Pericardium fibroblast (primary cell): Measurements from ENCODE around the gene NAGS. TPM values are rescaled to one million over a fixed set of nuclear protein-coding genes. Genes with fewer than 3 reads are reported as not detected.

Experiments
- total RNA-seq: library from RNA; depleted of rRNA; stranded (reverse); fragments of >200 nt; gene quantifications from 2 replicates; pipeline ENCODE4 v1.2.3, GENCODE V29; 2015

The NAGS gene, protein sequence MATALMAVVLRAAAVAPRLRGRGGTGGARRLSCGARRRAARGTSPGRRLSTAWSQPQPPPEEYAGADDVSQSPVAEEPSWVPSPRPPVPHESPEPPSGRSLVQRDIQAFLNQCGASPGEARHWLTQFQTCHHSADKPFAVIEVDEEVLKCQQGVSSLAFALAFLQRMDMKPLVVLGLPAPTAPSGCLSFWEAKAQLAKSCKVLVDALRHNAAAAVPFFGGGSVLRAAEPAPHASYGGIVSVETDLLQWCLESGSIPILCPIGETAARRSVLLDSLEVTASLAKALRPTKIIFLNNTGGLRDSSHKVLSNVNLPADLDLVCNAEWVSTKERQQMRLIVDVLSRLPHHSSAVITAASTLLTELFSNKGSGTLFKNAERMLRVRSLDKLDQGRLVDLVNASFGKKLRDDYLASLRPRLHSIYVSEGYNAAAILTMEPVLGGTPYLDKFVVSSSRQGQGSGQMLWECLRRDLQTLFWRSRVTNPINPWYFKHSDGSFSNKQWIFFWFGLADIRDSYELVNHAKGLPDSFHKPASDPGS
- 1.1 and 2.9 TPM in 2 replicates for total RNA-seq

DNA sequence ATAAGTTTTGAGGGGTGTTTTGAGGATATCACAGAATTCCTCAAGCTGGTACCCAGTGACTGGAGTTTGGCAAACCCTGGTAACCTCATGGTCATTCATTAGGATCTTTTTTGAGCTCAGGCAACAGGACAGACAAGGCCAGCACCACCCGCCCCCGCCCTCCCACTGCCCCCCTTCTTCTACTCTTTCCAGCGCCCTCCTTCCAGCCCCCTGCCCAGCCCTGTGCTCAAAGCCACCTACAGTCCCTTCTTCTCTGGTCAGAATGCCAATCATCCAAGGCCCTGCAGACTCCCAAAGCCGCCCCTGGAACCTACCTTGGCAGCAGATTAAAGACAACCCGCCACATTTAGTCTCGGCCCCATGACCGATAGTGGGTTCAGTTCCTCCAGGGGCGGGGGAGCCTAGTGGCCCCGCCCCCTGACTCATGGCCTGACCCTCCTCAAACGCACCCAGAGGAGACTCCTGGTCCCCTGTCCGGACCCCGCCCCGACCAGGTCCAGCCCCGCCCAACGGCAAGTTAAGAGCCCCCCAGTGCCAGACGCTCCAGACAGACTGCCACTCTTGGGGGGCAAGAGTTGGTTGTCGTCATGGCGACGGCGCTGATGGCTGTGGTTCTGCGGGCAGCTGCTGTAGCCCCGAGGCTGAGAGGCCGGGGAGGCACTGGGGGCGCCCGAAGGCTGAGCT, at the start of gene NAGS:
TSS of gene NAGS (plus strand) at position 546 of the 684 bp plus-strand sequence. CDS start at position 588, 42 bp downstream.

DNA sequence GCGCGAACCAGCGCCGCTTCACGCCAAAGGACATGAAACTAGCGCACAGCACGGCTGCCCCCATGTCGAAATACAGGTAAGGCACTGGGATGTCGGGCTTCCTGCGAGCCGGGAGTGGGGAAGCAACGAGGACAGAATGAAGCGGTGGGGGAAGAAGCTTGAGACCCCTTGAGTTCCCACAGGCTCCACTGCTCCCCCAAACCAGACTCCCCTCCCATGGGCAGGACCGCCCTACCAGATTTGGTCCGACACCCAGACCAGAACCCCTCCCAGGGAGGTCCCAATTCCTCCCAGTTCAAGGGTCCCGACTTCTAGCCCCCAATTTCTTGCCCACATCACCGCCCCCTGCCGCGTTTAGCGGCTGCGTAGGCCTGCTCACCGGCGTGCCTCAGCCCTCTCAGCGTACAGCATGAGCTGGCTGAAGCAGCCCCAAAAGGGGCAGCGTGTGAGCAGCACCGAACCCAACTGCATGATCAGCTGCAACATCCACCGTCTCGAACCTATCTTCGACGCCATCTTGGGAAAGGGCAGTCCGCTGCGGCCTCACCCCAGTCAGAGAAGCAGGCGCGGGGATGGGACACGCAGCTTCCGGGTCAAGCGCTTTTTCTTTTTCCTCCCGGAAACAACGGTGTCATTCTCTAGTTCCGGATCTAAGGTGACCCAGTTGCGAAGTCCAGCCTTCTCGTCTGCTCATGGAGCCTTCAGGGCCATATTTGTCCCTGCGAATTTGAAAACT, 10.2 kb downstream of the NAGS start, which contains the start of gene TMEM101:
TSS of gene TMEM101 (minus strand) at position 527 of the 736 bp plus-strand sequence. CDS start at position 516, 11 bp downstream.

Other genes starting within 250 kb of the NAGS start
- not detected in 2 replicates for gene SOST, start 245.8 kb upstream of the NAGS start, total RNA-seq
- gene DUSP3, start 225.6 kb upstream of the NAGS start, total RNA-seq: 17.4 and 31.3 TPM in 2 replicates
- gene CFAP97D1, start 224.2 kb upstream of the NAGS start, total RNA-seq: not detected in 2 replicates
- gene MPP3, start 171.5 kb upstream of the NAGS start, total RNA-seq: 4.3 and 6.0 TPM in 2 replicates
- not detected in 2 replicates for gene CD300LG, start 157.4 kb upstream of the NAGS start, total RNA-seq
- 2.6 TPM in 2 replicates for gene MPP2, start 97.1 kb upstream of the NAGS start, total RNA-seq
- gene PPY, start 62.1 kb upstream of the NAGS start, total RNA-seq: not detected in 2 replicates
- 0.51 TPM in 1 of 2 replicates, not detected in the other for gene PYY, start 50.7 kb upstream of the NAGS start, total RNA-seq
- 27.7 and 32.3 TPM in 2 replicates for gene TMEM101, start 10.3 kb downstream of the NAGS start, total RNA-seq
- 43.0 and 49.7 TPM in 2 replicates for gene LSM12, start 62.0 kb downstream of the NAGS start, total RNA-seq
- gene G6PC3, start 66.1 kb downstream of the NAGS start, total RNA-seq: 37.8 and 47.1 TPM in 2 replicates
- 50.4 and 54.7 TPM in 2 replicates for gene HDAC5, start 119.0 kb downstream of the NAGS start, total RNA-seq
- 0.93 and 5.3 TPM in 2 replicates for gene HROB, start 137.3 kb downstream of the NAGS start, total RNA-seq
- gene ASB16, start 166.1 kb downstream of the NAGS start, total RNA-seq: not detected in 2 replicates
- 29.1 and 32.2 TPM in 2 replicates for gene TMUB2, start 182.3 kb downstream of the NAGS start, total RNA-seq
- 49.5 and 59.3 TPM in 2 replicates for gene ATXN7L3, start 195.3 kb downstream of the NAGS start, total RNA-seq
- 43.6 and 54.0 TPM in 2 replicates for gene UBTF, start 215.1 kb downstream of the NAGS start, total RNA-seq